DOHH2 (cell line): ENCODE data around the gene CXCL9.

Experiments used
- CTCF ChIP-seq: fragments of 200-600 bp; sonication (generic); IDR thresholded peaks from one replicate; pipeline ENCODE4 v1.5.1; 2014; ENCODE audit warnings: antibody characterized with exemption, mild to moderate bottlenecking, low read depth, low read length; ENCODE audit not compliant: poor library complexity, severe bottlenecking
- EZH2phosphoT487 ChIP-seq: fragments of 200-600 bp; sonication (generic); IDR thresholded peaks from 2 replicates; pipeline ENCODE4 v1.6.1; 2017; ENCODE audit warnings: borderline replicate concordance, mild to moderate bottlenecking, antibody characterized with exemption, low read length, moderate library complexity, mixed read lengths

DNA sequence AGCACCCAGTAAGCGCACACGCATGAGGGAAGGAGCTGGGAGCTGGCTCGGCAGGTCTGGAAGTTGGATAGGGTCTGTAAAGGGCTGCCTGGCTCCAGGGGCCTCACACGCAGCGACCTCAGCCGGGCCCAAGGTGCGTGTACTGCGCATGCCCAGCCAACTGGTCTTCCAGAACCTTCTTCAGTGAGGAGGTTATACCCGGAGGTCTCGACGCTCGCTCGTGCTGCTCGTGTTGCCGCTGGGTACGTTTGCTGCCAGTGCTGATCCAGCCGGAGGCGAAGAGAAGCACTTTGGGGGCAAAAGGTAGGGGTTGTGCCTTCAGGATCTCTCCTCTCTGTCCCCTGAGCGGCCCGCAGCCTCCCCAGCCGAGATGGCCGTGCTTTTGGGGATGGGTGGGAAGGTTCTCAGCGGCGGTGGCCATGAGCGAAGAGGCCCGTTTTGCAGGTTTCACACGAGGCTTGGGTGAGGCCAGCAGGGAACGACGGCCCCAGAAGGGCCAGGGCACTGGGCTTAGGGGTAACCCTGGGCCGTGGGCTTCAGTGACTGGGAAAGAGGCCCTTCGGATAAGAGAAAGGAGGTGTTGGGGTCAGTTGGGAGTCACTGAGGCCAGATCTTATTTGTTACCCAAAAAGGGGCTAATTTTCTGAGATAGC lies 3.8 kb upstream of the CXCL9 start:
- no peak for TF ChIP-seq CTCF
- TF ChIP-seq EZH2phosphoT487, result no peak
